ENCODE data around the gene SERPINF2. TPM values are rescaled to one million over a fixed set of nuclear protein-coding genes. Genes with fewer than 3 reads are reported as not detected.
"Not testable (repeated sequence)": the region's sequence is repeated elsewhere in the genome, so short reads cannot be mapped to it uniquely, and the experiment has no call there.

SERPINF2 gene
- polyA plus RNA-seq, 1 donor (not counting 4 experiments of a cell fraction or from before 2014, with no cell fraction given), result 0.96 TPM

DNA sequence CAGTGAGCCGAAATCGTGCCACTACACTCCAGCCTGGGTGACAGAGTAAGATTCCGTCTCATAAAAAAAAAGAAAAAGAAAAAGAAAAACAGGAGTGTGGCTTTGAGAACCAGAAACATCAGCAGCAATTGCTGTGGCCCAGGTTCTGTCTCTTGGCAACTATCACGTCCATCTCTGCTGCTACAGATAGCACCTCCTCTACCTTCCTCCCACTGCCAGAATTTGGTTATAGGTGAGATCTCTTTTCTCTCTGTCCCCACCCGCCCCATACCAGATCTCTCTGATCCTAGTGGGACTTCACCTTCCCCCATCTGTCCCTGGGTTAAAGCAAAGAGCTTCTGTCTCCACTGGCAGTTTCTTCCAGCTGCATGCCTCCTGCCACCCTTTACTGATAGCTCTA is 35.6 kb upstream of the SERPINF2 start:
- Histone ChIP-seq H3K36me3 (ENCODE audit: control insufficient read depth in 2 of 2, extremely low read depth in 1 of 2, insufficient read depth in 2 of 2, low read length in 2 of 2) (peaks cover 1 to 3% of the 10 kb centered on the region in 2 experiments), H3K9me3 (ENCODE audit: control insufficient read depth, low read depth, low read length) (no peaks in the 10 kb centered on the region), H3K27me3 (ENCODE audit: control insufficient read depth, extremely low read depth, insufficient read depth, low read length) (no peaks in the 10 kb centered on the region), H3K9ac (ENCODE audit: control insufficient read depth, extremely low read depth, insufficient read depth, low read length) (no peak overlapping the region), H3K79me2 (ENCODE audit: control insufficient read depth, insufficient read depth, low read length) (peaks cover under 1% of the 10 kb centered on the region), H3K4me1 (ENCODE audit: control insufficient read depth, extremely low read depth, insufficient read depth, low read length) (peaks cover 10% of the 10 kb centered on the region), H2AFZ (ENCODE audit: control insufficient read depth, low read length) (no peak overlapping the region), H3K9me1 (ENCODE audit: control insufficient read depth, extremely low read depth, insufficient read depth, low read length) (no peaks in the 10 kb centered on the region), H4K20me1 (ENCODE audit: control insufficient read depth, extremely low read depth, insufficient read depth, low read length) (peaks cover 5% of the 10 kb centered on the region), H3K4me3 (ENCODE audit: control insufficient read depth in 2 of 3, extremely low read depth in 1 of 3, insufficient read depth in 2 of 3, low read depth in 1 of 3, low read length in 3 of 3) (no peak overlapping the region), H3K27ac (ENCODE audit: control insufficient read depth, insufficient read depth, low read length) (no peak overlapping the region), H3K4me2 (ENCODE audit: control insufficient read depth, extremely low read depth, insufficient read depth, low read depth, low read length) (no peak overlapping the region)
- no peak for FAIRE-seq
- no peak for DNase-seq (ENCODE audit: low read depth, low spot score)
- dilution Hi-C loops (cut with MboI; ENCODE audit: extremely low pct_ligation_motif_present, low sequenced_read_pairs), result no loop called here
- TF ChIP-seq CTCF (optimal IDR thresholded peaks at IDR 0.05 in 1 of 3, IDR thresholded peaks at IDR 0.05 in 1 of 3, conservative IDR thresholded peaks at IDR 0.05 in 1 of 3; ENCODE audit: extremely low read depth in 1 of 3, insufficient read depth in 2 of 3, low read length in 3 of 3) (no peak), EZH2 (IDR thresholded peaks at IDR 0.05; ENCODE audit: low read length) (no peak)

DNA sequence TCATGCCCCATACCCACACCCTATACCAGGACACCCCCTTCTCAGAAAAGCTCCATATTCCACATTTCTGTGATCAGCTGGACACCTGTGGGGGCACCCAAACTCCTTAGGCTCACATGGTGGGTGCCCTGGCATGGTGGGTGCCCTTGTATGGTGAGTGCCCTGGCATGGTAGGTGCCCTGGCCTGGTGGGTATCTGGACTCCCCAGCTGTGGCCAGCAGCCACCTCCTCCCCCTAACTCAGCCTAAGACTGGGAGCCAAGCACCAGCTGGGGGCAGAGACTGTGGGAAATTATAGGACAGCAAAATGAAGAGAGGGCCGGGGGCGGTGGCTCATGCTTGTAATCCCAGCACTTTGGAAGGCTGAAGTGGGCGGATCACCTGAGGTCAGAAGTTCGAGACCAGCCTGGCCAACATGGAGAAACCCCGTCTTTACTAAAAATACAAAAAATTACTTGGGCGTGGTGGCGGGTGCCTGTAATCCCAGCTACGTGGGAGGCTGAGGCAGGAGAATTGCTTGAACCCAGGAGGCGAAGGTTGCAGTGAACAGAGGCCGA is 33.8 kb upstream of the SERPINF2 start:
- Histone ChIP-seq H3K36me3 (ENCODE audit: control insufficient read depth in 2 of 2, extremely low read depth in 1 of 2, insufficient read depth in 2 of 2, low read length in 2 of 2) (peaks cover 19 to 20% of the 10 kb centered on the region in 2 experiments), H3K79me2 (ENCODE audit: control insufficient read depth, insufficient read depth, low read length) (peaks cover 18% of the 10 kb centered on the region), H3K4me1 (ENCODE audit: control insufficient read depth, extremely low read depth, insufficient read depth, low read length) (peaks cover 26% of the 10 kb centered on the region), H4K20me1 (ENCODE audit: control insufficient read depth, extremely low read depth, insufficient read depth, low read length) (peaks cover 22% of the 10 kb centered on the region)
- H3K4me3 ChIP-seq (ENCODE audit: control insufficient read depth in 2 of 3, extremely low read depth in 1 of 3, insufficient read depth in 2 of 3, low read depth in 1 of 3, low read length in 3 of 3); H3K4me2 ChIP-seq (ENCODE audit: control insufficient read depth, extremely low read depth, insufficient read depth, low read depth, low read length); H3K9me3 ChIP-seq (ENCODE audit: control insufficient read depth, low read depth, low read length); dilution Hi-C loops (cut with MboI; ENCODE audit: extremely low pct_ligation_motif_present, low sequenced_read_pairs); H3K9ac ChIP-seq (ENCODE audit: control insufficient read depth, extremely low read depth, insufficient read depth, low read length); H3K27me3 ChIP-seq (ENCODE audit: control insufficient read depth, extremely low read depth, insufficient read depth, low read length); H3K9me1 ChIP-seq (ENCODE audit: control insufficient read depth, extremely low read depth, insufficient read depth, low read length); H2AFZ ChIP-seq (ENCODE audit: control insufficient read depth, low read length); DNase-seq (ENCODE audit: low read depth, low spot score); FAIRE-seq; H3K27ac ChIP-seq (ENCODE audit: control insufficient read depth, insufficient read depth, low read length): not testable (repeated sequence)
